Left hindlimb (tissue), 1 donor: ENCODE results near the gene SAMD9.
"Not testable (repeated sequence)": the region's sequence is repeated elsewhere in the genome, so short reads cannot be mapped to it uniquely, and the experiment has no call there.

Source experiments
- DNase-seq: peaks from one replicate; pipeline ENCODE4 v3.0.0-alpha.2; 2018

Gene SAMD9

DNA sequence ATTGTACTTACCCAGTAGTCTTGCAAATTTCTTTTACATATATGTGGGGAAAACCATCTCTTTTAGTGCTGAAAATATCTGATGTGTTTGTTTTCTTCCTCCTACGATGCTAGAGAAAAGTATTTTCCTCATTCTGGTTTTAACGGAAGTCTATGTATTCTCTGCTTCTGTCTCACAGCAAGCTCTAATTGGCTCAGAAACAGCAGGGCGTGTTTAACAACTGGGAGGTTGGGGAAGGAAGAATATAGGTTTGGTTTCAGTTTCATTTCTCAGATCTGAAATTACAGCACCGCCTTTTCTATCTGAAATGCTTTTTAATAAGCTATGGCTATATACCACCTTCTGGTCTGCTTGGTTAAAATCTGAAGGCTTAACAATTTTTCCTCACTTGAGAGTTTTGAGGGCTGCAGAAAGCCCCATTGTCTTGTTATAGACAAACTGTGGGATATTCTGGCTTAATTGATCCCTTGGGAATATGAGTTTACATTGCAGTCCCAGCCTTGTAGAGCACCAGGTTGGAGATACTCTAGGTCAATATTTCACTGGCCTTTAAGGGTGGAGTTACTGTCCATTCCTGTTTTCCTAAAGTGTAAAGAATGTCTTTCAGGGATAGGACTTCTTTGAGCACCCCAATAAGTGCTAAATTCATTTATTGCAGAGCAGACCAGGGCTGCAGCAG is at the start of gene SAMD9:
SAMD9 (minus strand) TSS at position 128 of the 679 bp plus-strand sequence. CDS start 11,882 bp downstream, outside the sequence.
- peak; percentile 47 for DNase-seq

DNA sequence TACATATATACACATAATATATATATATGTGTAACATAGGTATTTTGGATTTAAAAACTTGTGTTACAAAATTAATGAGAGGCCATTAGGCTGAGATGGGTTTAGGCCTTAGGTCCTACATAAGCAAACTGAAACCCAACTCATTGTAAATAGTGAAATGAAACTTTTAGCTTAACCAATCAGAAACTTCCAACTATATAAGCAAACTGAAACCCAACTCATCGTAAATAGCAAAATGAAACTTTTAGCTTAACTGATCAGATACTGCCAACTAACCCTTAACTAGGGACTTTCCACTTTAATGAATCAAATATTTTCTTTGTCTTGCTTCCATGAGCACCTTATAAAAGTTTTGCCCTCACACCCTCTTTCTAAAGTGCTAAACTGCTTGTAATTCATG is 47.7 kb upstream of the SAMD9 start:
- DNase-seq, result no peak

DNA sequence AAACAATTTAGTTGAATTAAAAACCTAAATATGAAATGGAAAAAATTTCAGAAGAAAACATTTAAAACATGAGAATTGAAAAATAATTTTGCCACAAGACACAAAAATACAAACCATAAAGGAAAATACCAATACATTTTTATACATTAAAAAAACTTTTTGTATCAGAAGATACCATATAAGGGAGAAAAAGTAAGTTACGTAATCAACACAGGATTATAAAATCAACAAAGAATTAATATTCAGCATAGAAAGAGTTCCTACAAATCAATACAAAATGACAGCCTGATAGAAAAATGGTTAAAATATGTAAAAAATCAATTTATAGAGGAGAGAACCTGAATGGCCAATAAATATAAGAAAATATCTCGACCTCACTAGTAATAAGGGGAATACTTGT is 47.0 kb upstream of the SAMD9 start:
- no peak for DNase-seq

DNA sequence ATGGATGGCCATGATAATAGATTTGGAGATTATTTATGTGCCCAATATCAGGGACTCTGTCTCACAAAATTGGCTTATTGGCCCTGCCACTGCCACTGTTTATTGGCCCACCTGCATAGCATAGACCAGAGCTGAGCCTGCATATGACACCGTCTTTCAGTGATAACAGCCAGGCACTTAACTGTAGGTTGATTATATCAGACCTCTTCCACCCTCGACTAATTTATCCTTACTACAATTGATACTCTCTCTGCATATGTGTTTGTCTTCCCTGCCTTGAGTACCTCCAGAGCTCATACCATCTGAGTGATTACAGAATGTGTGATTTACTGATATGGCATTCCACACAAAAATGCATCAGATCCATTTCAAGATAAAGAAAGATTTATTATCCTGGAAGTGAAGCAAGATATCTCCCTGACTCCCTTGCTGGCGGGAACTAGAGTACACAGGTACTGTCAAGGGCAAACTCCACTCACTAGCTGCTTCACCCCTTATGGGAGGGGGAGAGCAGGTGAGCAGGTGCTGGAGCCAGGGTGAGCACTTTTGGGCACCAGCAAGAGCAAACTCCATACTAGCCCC is 43.5 kb upstream of the SAMD9 start:
- no peak for DNase-seq

DNA sequence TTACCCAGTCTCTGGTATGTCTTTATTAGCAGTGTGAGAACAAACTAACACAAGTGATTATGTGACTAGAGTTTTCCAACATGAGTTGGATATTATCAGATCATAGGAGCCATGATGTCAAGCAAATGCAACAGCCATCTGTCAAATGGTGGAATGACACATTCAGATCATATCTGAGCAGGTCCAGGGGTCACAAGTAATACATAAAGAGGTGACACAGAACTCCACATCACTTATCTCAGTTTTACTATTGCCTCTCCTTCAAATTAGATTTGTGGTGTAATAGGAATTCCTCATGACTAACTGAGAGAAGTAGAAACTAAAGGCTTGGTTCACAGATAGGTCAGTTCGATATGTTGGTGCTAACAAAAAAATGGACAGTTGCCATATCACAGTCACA is 42.6 kb upstream of the SAMD9 start:
- no peak for DNase-seq

DNA sequence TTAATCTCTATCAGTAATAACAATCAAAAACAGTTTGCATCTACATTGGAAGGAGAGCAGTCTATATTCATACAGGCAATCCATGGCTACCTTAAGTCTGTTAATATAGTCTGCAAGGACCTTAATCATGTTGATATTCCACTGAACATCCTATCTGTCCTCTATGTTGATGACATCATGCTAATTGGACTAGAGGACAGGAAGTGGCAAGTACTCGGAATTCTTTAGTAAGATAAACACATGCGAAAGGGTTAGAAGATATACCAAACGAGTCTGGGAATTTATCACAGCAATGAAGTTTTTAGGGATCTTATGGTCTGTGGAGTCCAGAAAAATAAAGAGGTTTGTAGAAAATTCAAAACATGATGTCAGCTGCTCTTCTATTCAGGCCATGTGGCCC is 41.7 kb upstream of the SAMD9 start:
- DNase-seq, result no peak

DNA sequence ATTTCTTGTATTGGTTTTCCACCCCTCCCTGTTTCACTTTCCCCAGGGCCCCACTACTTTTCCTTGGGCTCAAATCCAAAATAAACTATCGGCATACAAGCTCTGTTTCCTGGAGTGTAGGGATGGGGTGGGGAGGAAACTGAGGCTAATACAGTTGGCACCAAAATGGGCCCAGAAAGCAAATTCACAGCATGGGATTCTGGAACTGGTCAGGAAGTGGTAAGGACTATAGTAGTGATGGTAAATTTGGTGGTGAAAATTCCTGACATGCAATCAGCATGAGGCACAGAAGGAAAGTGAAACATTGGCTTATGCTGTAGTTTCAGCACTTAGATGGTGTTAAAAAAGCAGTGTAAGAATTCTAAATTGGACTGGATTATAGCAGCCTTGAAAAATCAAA is 39.1 kb upstream of the SAMD9 start:
- DNase-seq, result no peak

DNA sequence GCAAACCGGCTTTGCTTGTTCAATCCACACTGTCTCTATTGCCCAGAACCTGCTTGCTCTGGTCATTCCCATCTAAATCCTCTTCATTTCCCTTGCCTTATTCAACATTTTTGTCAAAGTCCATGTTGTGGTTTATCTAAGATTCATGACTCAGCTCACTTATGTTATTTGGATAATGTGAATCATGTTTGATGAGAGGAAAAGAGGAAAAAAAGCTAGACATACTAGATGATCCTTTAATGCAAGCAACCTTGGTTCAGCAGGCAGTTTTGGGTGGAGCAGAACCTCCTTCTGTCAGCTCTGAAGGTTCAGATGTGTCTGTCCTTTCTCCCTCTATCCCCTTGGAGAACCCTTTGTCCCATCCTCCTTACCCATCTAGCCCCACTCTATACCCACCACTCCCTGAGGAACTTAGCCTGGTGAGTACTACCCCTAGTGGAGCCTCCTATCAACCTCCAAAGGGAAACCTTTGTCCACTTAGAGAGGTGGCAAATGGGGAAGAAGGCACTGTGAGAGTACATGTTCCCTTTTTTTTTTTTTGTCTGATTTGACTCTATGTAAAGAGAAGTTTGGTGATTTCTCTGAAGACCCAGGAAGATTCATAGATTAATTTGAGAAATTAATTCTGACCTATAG is 32.5 kb upstream of the SAMD9 start:
- no peak for DNase-seq

DNA sequence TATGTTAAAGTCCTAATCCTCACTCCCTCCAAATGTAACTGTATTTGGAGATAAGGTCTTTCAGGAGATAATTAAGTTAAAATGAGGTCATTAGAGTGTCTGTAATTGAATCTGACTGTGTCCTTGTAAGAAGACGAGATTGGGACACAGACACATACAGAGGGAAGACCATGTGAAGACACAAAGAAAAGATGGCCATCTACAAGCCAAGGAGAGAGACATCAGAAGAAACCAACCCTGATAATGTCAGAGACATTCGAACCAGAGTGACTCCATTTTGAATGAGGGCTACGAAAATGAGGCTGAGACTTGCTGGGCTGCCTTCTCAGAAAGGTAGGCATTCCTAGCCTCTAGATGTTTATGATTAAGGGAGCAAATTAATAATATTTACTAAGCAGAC is 30.9 kb upstream of the SAMD9 start:
- no peak for DNase-seq

DNA sequence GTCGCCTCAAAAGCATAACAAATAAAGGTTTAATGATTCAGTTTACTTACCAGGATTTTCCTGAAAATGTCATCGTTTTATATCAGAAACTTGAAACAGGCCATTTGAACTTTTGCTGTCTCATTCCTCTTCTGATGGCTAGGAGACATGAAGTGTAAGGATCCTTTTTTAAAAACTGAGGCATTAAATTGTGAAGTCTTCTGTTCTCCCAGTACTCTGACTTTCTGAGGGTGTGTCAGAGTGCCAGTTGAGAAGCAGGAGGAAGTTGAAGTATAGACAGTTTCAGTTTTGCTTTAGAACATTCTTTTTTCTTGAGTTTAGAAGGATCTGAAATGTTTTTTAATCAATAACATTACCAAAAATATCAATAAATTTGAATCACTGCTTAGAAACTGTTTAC is 30.4 kb upstream of the SAMD9 start, which contains the start of gene SAMD9L:
SAMD9L (minus strand) TSS at position 242 of the 400 bp plus-strand sequence. CDS start 12,414 bp downstream, outside the sequence.
- DNase-seq, result no peak

DNA sequence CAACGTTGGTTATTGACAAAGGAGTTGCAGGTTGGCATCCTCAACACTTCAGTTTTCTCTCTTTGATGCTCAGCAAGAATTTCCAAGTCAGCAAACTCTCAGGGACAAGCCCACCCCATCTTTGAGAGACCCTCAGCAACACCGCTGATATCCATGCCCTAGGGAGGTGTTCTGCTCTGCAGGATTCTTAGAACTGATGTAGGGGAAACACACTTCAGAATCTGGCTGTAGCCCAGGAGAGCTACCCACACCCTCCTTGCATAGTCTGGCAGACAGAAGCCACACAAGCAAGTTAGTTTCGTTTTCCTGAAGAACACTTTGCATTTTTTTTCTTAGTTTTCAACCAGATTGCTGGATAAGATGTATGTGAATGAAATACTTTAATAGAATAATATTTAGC is 29.6 kb upstream of the SAMD9 start:
- peak; percentile 35 for DNase-seq

DNA sequence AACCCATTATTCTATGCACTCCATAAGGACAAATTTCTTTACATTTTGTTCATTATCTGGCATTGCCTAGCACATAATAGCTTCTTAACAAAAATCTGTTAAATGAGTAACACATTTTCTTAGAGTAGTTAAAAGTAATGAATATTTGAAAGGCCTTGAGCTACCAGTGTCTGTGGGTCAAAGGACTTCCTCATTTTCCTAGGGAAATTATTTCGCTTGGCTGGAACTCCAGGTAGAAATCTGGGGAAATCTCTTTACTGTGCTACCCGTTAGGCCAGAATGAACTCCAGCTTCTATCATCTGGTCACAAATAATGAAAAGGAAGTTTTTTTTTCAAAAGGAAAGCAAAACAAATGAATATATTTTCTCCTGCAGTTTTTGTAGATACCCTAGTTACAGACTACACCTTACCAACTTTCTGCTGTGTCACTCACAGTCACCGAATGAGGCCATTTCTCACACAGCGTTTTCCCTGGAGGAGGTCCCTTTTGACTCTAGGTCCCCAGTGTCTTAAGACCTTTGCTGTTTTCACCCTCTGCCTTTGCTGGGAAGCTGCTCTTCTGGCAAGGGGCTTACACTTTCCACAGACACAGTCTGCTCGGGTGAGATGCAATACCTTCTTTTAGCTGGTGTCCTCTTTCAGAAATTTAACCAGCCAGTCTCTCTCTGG is 28.8 kb upstream of the SAMD9 start:
- DNase-seq, result peak; percentile 38

DNA sequence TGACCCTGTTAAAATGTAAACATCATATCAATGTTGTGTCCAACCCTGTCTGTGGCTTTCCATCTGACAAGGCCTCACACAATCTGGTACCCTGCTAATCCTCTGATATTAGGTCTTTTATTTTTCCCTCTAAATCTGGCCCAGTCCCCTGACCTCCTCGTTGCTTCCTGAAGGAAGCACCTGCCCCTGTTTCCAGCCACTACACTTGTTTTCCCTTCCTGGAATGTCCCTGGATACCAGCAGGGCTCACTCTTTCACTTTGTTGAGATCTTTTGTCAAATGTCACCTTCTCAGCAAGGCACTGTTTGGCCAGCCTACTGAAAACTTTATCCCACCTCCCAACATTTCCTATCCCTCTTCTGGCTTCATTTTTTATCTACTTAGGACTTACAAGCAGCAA is 28.3 kb upstream of the SAMD9 start:
- DNase-seq, result no peak

DNA sequence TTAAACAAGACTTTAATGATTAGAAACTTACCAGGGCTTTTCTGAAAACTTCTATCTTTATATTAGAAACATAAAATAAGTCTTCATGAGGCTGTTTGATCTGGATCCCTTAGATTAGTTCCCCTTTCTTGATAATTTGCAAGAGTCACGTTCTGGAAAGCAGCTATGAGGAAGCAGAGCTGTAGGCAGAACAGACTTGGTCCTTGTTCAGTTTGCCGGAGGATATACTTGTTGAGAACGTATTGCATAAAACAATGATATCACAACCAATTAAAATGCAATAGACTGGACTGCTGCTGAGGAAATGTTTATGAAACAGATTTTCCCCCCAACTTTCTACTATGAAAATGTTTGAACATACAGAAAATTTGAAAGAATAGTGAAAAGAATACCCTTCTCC is 27.6 kb upstream of the SAMD9 start:
- DNase-seq, result no peak

DNA sequence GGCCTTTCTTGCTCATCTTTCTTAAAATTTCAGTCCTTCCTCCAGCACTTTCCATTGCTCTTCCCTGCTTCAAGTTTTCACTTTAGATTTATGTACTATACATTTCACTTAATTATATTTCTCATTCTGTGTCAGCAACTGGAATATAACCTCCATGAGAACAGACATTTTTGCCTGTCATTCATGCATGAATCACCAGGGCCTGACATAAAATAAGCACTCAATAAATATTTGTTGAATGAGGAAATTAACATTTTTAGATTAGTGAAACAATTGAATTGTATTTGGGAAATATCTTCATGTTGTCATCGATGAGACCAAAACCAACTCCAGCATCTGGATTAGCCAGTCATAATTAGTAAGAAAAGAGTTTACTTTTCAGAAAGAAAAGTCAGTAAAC is 24.3 kb upstream of the SAMD9 start:
- DNase-seq, result no peak

DNA sequence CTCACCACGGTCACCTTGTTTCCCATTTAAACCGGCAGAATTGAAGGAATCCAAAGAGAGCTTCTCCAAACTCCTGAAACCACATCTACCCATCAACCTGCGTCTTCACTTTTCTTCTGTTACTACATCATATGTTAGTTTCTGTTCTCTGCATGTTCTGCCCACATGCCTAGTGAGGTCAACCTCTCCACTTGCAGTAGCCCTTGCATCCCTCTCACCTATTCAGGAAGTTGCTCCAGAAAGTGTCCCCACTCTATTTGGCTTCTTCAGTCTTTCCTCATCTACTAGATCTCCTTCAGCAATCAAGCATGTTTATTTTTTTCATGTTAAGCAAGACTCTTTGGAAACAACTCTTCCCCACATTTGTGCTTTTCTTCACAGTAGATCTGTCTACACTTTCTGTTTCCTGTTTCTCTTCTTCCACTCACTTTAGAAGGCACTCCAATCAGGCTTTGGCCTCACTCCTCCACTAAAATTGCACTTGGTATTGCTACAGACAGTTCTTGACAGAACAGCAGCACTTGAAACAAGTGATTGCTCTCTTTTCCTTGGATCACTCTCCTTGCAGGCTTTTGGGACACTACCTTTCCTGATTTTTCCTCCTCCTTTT is 22.9 kb upstream of the SAMD9 start:
- no peak for DNase-seq

DNA sequence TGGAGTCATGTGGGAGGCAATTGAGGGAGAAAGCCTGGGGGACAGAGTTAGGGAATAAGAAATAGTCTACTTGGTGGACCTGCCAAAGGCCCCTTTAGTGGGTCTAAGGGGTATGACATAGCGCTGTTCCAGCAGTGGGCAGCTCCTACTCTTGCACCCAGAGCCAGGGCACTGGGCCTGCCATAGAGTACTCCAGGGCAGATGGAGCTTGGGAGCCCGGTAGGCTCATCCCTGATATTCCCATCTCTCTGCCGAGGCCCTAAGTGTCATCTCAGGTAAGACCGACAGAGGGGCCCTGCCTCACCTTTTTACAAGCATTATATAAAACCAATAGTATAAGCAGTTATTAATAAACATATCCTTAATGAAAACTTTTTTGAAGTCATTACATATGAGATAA is 20.8 kb upstream of the SAMD9 start:
- no peak for DNase-seq

DNA sequence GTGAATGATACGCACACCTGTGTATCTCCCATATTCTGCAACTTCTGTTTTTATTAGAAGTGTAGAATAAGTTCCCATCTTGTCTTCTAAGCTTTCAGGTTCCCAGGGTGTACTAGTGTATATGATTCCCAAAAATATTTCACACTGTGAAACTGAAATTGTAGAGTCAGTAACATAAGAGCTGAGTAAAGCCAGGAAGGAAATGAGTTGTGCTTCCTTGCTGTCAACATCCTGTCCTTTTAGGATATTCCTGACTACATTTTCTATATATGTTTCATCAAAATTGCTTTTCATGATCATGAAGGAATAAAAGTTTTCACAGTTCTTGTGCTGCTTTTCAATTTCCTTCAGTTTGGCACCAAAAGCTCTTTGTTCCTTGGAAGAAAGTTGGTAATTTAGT is 15.2 kb upstream of the SAMD9 start:
- no peak for DNase-seq

DNA sequence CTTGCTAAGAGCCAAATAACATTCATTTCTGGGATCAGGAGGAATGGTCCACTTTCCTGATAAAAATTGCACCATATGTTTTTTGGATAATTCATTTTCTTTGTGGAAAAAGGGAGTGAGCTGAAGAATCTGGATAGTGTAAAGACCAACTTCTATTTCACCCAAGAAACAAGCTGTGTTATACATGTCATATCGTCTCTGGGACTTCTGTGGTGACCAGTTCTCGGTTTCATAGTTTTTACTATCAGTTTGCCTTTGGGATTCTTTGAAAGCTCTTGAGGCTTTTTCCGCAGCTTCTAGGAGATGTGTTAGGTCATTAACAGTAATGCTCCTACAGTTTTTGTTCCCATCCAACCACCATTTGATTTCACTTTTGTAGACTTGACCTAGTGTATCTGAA is 14.4 kb upstream of the SAMD9 start:
- no peak for DNase-seq

DNA sequence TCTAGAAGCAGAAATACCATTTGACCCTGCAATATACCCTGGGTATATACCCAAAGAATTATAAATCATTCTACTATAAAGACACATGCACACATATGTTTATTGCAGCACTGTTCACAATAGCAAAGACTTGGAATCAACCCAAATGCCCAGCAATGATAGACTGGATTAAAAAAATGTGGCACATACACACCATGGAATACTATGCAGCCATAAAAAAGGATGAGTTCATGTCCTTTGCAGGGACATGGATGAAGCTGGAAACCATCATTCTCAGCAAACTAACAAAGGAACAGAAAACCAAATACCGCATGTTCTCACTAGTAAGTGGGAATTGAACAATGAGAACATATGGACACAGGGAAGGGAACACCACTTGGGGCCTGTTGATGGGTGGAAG is 9.2 kb upstream of the SAMD9 start:
- not testable (repeated sequence) for DNase-seq

DNA sequence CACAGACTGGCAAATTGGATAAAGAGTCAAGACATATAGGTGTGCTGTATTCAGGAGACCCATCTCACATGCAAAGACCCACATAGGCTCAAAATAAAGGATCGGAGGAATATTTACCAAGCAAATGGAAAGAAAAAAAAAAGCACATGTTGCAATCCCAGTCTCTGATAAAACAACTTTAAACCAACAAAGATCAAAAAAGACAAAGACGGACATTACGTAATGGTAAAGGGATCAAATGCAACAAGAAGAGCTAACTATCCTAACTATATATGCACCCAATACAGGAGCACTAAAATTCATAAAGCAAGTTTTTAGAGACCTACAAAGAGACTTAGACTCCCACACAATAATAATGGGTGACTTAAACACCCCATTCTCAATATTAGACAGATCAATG is 5.8 kb upstream of the SAMD9 start:
- not testable (repeated sequence) for DNase-seq

DNA sequence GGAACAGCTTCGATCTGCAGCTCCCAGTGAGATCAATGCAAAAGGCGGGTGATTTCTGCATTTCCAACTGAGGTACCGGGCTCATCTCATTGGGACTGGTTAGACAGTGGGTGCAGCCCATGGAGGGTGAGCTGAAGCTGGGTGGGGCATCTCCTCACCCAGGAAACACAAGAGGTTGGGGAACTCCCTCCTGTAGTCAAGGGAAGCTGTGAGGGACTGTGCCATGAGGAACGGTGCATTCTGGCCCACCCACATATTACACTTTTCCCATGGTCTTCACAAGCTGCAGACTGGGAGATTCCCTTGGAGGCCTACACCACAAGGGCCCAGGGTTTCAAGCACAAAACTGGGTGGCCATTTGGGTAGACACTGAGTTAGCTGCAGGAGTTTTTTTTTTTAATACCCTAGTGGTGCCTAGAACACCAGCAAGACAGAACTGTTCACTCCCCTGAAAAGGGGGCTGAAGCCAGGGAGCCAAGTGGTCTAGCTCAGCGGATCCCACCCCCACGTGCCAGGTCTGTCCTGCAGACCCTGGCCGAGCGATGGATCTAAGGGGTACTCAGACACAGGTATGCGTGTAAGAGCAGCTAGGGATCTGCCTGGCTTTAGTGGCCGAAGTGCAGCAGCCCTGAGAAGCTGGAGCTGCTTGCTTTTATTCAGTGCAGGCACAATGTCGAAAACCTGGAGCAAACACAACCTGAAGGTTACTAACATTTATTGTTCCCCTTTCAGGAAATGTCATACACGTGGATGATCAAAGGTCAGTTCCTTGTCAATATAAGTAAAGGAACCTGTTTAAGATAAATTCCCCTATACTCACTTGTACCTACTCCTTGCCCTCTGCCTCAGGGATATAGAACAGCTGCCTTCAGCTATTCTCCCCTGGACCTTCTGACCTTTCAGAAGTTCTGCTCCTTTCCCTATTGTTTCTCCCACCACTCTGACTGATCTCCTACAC is 3.1 kb upstream of the SAMD9 start:
- no peak for DNase-seq
